HG03066 (cell line): ENCODE data around the gene PCYOX1L.

Experiments
- ATAC-seq: cut with Tn5 transposase; IDR thresholded peaks from one replicate; pipeline ENCODE4 v1.9.1; 2021; ENCODE audit warnings: low read depth; ENCODE audit not compliant: unreplicated experiment

Gene PCYOX1L

GRCh38 chr5:149366169-149366729, 8.4 kb downstream of the PCYOX1L start:
- no peak for ATAC-seq

- peak; percentile 83 for ATAC-seq
Measured at GRCh38 chr5:149367249-149367971, 9.6 kb downstream of the PCYOX1L start.

- no peak for ATAC-seq
Measured at GRCh38 chr5:149367972-149368645, 10.3 kb downstream of the PCYOX1L start.

GRCh38 chr5:149370878-149371277, 13.0 kb downstream of the PCYOX1L start:
- no peak for ATAC-seq

- peak; percentile 80 for ATAC-seq
Measured at GRCh38 chr5:149371296-149371962, 13.6 kb downstream of the PCYOX1L start.

GRCh38 chr5:149372076-149372795, 14.4 kb downstream of the PCYOX1L start:
- no peak for ATAC-seq

- no peak for ATAC-seq
Measured at GRCh38 chr5:149372932-149373331, 15.1 kb downstream of the PCYOX1L start.

- ATAC-seq = no peak
Measured at GRCh38 chr5:149374303-149374702, 16.5 kb downstream of the PCYOX1L start.

- ATAC-seq = no peak
Measured at GRCh38 chr5:149374801-149375200, 17.0 kb downstream of the PCYOX1L start.

GRCh38 chr5:149375434-149375833, 17.6 kb downstream of the PCYOX1L start:
- no peak for ATAC-seq

- no peak for ATAC-seq
Measured at GRCh38 chr5:149376104-149376503, 18.3 kb downstream of the PCYOX1L start.

GRCh38 chr5:149376711-149377447, 19.0 kb downstream of the PCYOX1L start:
- no peak for ATAC-seq

- no peak for ATAC-seq
Measured at GRCh38 chr5:149378241-149378820, 20.5 kb downstream of the PCYOX1L start.

GRCh38 chr5:149379177-149379761, 21.4 kb downstream of the PCYOX1L start, which contains the start of gene IL17B:
IL17B (minus strand) TSS chr5:149379292; CDS start chr5:149379225, 67 bp downstream.
- no peak for ATAC-seq

GRCh38 chr5:149379818-149380374, 22.1 kb downstream of the PCYOX1L start:
- ATAC-seq = no peak

GRCh38 chr5:149380466-149381121, 22.7 kb downstream of the PCYOX1L start:
- ATAC-seq = no peak

GRCh38 chr5:149381261-149381985, 23.6 kb downstream of the PCYOX1L start:
- ATAC-seq = no peak

GRCh38 chr5:149381986-149382338, 24.1 kb downstream of the PCYOX1L start:
- ATAC-seq = no peak
